GM19455 (cell line): ENCODE results near the gene MYOM3.

Experiments
- ATAC-seq: cut with Tn5 transposase; IDR thresholded peaks from one replicate; pipeline ENCODE4 v1.9.1; 2021; ENCODE audit not compliant: unreplicated experiment

The MYOM3 gene

GRCh38 chr1:24117132-24117531 lies 5.2 kb upstream of the MYOM3 start:
- no peak for ATAC-seq

GRCh38 chr1:24114753-24115152 lies 2.8 kb upstream of the MYOM3 start:
- ATAC-seq: no peak

GRCh38 chr1:24113641-24114033 lies 1.7 kb upstream of the MYOM3 start:
- no peak for ATAC-seq

DNA sequence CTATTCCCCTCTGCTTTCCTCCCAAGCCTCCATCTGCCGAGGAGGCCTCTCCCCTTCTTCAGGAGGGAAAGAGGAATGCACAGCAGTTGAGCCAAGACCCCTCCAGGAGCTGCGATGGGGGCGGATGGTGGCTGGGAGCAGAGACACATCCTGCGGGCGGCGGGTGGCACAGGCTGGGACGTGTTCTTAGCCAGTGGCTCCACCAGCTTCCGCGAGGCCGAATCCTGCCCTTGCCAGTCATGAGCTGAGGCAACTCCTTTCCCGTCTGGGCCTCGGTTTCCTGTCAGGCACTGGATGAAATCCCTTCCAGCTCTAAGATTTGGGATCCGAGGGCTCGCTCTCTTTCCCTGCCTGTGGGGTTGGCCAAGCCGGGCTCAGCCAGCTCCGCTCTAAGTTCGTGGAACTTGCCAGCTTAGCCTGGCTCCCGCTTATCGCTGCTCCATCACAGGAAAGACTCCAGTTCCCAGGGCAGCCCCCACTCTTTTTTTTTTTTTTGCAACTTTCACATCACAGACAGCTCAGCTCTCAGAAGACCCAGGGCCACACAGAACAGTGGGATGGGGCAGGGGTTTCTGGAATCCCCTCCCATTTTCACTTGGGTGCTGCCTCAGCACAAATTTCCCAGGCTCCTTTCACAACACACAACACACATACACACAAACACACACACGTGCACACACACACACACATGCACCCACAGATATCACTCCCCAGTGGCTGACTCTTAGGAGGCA lies 506 bp downstream of the MYOM3 start:
- no peak for ATAC-seq

GRCh38 chr1:24110642-24111261 lies 1.2 kb downstream of the MYOM3 start:
- ATAC-seq: no peak

DNA sequence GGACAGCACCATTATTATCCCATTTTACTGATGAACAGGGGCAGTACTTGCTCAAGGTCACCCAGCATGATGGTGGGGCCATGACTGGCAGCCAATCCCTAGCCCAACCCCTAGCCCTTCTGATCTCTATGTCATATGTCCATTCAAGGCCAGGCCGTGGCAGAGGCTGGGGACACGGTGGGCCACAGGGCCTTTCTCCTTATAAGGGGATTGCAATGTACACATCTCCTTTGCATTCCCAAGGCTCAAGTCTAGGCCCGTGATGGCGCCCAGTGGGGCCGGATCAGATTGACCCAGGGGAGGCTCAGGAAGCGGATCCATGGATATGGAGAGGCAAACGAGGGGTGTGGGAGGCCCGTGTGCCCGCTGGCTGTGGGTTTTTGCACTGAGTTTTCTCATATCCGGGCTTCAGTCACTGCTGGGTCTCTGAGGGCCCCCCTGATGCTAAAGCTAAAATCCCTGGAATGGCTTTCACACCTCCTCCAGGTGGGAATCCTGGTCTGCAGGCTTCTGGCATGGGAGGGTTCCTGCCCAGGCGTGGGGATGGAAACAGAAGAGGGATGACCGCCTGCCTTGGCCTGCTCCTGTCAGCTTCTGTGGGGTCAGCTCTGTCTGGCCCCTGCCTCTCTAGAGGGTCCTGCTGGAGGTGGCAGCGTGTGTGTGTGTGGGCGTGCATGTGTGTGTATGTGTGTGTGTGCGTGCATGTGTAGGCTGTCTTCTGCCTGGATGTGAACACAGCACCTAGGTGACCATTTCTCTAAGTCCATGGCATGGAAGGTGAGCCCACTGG lies 2.1 kb downstream of the MYOM3 start:
- ATAC-seq: no peak

DNA sequence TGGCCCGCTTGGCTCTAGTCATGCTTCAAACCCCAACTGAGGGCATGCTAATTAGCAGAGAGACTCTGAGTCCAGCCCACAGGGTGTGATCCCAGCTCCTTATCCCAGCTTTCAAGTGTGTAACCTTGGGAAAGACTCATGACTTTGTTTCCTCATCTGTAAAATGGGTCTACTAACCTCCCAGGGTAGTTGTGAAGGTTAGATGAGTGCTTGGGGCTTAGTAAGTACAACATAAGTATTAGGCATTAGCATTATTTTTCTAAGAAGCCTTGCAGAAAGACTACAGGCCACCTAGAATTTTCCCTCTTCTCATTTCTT lies 2.8 kb downstream of the MYOM3 start:
- ATAC-seq: no peak

DNA sequence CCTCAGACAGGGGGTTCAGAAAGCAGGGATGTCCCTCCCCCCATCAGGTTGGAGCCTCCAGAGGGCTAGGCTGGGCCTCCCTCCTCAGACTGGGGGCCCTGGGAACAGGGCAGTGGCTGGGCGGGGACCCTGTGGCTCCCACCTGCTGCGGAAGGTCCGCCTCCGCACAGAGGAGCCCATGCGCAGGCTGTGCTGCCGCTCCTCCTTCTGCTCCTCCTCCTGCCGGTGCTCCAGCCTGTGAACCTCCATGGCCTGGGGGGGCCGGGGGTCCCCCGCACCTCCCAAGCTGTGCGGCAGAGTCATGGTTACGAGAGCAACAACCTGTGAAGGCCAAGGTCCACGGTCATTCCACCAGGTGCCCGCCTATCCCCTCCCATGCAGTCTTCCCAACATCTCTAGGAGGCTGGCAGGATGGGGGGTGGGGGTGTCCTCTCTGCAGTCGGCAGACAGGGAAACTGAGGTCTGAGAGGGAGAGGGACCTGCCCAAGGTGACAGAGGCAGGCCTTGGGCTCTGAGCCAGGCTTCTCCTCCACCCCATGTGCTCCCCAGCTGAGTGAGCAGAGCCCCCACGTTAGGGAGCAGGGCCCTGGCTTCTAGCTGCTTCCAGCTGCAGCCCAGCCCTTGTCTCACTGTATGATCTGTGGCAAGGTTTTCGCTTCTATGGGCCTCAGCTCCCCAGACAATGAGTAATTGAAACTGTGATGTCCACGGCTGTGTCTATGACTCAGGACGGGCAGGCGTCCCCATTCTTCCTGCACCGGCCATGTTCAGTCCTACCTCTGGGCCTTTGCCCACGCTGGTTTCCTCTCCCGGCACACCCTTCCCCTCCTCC lies 3.4 kb downstream of the MYOM3 start:
- no peak for ATAC-seq

DNA sequence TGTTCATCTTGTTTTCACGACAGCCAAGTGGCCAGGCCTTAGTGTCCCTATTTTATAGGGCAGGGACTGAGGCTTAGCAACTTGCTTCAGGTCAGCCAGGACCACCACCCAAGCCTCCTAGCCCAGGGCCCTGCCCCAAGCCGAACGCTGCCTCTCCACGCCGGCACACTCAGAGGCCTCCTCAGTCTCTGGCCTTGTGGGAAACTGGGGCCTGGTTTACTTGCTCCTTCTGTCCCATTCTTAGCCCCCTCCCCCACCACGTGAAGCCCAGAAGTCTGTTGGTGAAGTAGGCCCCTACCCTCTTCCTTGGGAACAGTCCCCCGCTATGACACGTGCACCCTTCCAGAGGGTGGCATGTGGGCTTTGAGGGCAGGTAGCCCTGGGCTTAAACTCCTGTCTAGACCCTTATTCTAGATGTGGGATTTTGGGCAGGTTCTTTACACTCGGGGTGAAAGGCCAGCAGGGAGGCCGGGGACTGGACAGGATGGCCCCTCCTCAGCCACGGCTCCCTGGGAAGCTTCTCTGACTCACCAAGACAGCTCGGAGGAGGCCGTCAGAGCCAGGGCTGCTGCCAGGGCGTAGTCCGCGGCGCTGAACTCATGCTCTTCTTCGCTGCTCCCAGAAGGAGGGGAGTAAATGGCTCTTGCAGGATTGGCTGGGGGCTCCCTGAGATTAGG lies 4.3 kb downstream of the MYOM3 start:
- no peak for ATAC-seq

DNA sequence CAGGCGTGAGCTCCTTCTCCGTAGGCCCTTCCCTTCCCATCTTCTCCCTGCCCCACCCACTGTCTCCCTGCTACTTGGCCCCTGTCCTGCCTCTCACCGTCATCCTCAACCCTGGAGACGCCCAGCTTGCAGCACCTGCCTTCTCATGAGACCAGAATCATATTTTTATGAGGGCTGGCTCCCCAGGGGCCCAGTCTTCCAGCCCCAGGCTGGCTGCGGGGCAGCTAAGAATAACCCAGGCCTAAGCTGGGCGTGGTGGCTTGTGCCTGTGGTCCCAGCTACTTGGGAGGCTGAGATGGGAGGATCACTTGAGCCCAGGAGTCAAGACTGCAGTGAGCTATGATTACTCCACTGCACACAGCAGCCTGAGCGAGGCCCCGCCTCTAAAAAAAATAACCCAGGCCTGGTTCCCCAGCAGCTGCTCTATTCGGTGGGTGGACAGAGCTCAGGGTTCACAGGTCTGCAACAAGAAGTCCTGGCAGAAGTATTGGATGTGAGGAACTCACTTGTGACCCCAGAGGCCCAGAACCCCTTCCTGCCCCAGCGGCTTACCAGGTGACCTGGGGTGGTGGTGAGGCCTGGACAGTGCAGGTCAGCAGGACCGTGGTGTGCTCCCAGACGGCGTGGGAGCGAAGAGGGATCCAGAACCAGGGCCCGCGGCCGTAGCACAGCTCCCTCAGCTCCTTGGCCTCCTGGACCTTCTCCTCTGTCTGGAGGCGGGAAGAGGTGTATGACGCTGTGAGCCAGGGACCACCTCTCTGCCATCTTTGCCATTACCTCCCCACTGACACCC lies 6.4 kb downstream of the MYOM3 start:
- no peak for ATAC-seq

DNA sequence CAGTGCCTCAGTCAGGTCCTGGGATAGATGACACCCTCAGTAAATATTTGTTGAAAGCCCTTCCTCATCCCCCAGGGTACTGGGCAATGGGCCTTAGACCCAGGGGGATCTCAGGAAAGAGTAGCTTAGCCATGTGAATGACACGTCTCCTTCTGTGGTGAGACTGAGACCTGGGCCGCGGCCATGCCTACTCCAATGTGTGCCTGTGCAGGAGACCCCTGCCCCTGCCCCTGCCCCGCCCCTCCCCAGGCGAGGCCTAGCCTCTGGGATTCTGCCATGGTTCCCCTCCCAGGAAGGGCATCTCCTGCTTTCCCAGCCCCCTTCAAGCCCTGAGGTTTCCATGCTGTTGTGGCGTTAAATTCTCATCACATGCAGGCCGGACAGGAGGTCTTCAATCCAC lies 7.1 kb downstream of the MYOM3 start:
- ATAC-seq: no peak

DNA sequence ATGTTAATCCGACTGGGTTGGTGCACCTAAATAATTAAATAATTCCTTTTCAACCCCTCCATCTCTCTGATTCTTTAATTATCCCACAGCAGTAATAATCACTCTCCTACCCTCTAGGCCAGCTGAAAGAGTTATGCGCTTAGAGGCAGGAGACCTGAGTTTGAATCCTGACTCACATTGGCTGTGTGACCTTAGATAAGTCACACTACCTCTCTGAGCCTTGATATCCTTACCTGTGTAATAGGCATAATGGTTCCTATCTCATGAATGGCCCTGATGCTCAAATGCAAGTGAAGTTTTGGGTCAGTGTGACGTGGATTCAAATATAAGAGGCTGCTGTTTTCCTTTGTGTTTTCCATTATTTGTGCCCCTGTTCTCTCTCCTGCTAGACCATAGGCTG lies 8.1 kb downstream of the MYOM3 start:
- no peak for ATAC-seq

GRCh38 chr1:24103408-24103807 lies 8.5 kb downstream of the MYOM3 start:
- no peak for ATAC-seq

DNA sequence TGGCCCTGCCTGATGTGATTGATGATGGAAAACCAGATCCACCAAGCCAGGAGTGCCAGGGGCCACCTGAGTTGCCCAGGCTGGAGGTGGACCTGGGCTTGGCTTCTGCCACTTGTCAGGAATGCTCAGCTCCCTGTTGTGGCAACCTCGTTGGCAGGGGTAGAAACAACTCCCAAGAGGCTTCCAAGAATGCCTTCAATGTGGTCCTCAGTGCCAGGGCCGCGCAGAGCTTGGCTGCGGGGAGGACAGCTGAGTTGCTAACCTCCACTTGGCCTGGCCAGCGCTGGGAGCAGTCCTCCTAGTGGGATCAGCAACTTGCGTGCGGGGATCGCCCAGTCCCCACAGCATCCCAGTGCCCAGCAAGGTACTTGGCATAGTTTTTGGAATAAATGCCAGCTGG lies 9.0 kb downstream of the MYOM3 start:
- no peak for ATAC-seq

DNA sequence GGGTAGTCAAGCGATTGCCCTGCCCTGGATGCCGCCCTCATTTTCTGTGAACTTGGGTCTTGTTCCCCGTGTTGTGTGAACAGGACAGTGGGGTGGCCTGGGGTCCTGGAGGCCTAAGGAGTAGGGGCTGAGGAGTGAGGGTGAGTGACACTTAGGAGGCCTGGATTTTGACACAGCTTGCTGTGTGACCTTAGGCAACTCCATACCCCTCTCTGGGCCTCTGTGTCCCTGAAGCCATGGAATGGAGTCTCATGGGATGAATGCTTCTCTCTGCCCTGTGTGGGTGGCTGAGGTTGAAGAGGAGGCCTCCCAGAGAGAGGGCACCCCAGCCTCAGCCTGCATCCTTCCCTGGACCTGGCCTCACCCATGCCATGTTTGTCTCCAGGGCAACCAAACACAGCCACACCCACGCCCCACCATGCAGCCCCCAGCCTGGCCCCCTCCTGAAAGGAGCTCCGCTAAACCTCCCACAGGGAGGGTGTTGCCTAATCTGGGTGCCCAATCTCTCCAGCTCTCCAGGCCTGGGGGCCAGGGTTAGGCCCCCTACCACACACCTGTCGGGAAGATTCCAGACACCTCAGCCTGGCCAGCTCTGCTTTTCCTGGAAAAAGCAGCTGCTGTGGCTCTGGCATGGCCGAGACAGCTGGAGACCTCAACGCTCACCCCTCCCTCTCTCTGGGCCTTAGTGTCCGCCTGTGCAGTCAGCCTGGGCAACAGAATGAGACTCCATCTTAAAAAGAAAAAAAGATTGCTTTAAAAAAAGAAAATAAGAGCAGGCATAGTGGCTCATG lies 9.9 kb downstream of the MYOM3 start:
- ATAC-seq: no peak

- no peak for ATAC-seq
Observed at GRCh38 chr1:24100945-24101737, 10.8 kb downstream of the MYOM3 start.

GRCh38 chr1:24098943-24099638 lies 12.8 kb downstream of the MYOM3 start:
- ATAC-seq: no peak

GRCh38 chr1:24098102-24098501 lies 13.8 kb downstream of the MYOM3 start:
- no peak for ATAC-seq
